ENCODE data around the gene UQCRFS1. TPM values are rescaled to one million over a fixed set of nuclear protein-coding genes. Genes with fewer than 3 reads are reported as not detected.

UQCRFS1 gene
- total RNA-seq, 1 experiment from 2014 or later, result 52.3 TPM

DNA sequence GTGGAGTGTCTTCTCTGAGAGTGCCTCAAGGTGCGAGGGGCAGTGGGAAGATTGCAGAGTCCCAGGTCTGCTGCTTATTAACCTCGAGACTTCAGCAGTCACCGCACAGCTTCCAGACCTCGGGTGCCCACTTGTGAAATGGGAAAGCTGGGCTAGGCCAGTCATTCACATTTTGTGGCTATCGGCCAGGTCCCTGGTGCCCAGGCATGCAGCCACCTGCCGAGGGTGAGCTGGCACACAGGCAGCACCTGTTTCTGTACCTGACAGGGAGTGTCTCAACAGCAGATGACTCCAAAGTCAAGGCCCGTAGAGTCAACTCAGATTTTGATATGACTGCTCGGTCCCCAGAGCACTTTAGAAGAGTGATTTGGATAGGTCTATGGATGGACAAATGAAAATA, 21.9 kb downstream of the UQCRFS1 start:
- Histone ChIP-seq H3K36me3 (no peaks in the 10 kb centered on the region), H3K27me3 (peaks cover 4% of the 10 kb centered on the region), H3K9me3 (no peaks in the 10 kb centered on the region), H3K4me3 (no peak overlapping the region)
- no peak for DNase-seq

DNA sequence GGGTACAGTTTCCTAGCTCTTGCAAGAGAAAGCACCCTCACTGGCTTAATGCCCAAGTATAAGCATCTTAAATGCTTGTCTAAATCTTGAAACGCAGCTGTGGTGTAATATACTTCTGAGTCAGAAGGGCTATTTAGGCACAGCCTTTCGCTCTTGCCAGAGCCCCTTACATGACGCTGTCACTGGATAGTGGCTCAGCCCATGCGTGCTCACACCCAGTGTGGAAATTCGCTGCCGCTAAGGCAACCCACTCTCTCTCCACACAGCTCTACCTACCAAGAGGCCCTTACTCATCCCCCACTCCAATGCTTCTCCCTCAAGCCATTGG, 24.0 kb downstream of the UQCRFS1 start:
- no peaks in the 10 kb centered on the region; the same call in 1 of the 2 replicates for H3K27me3 ChIP-seq
- no peak overlapping the region for H3K4me3 ChIP-seq
- no peaks in the 10 kb centered on the region for H3K36me3 ChIP-seq
- no peaks in the 10 kb centered on the region for H3K9me3 ChIP-seq
- peak; percentile 50 for DNase-seq

DNA sequence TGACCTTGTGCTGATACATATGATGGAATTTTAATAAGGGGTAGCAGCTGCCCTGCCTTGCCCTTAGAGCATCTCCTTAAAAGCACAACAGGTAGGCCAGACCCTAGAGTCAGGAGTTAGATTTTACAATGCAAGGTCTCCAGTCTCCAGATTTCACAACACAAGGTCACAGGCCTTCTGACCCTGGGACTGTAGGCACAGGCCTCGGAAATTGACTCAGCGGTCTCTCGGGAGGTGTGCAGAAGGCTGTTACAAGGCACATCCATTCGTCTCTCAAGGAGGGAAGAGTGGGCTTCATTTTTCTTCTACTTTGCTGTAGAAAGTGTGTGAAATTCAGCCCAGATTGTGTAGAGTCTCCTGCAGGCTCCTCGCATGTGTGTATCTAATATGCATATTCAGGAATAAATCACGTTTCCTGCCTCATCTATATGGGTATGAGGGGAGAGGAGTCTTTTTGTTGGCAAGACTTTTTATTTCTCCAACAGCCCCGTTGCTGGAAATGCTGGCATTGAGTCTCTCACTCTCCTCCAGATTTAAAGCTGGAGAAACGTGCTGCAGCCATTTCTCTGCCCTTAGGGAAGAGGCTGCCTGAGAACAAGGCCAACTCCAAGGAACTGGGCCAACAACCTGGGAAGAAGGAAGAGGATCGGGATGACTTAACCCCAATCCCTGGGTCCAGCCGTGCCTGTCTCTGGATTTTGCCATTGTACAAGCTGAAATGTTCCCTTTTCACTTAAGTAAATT, 24.5 kb downstream of the UQCRFS1 start:
- Histone ChIP-seq H3K4me3 (no peak overlapping the region), H3K27me3 (no peaks in the 10 kb centered on the region; the same call in 1 of the 2 replicates), H3K36me3 (no peaks in the 10 kb centered on the region), H3K9me3 (no peaks in the 10 kb centered on the region)
- peak; percentile 34 for DNase-seq

DNA sequence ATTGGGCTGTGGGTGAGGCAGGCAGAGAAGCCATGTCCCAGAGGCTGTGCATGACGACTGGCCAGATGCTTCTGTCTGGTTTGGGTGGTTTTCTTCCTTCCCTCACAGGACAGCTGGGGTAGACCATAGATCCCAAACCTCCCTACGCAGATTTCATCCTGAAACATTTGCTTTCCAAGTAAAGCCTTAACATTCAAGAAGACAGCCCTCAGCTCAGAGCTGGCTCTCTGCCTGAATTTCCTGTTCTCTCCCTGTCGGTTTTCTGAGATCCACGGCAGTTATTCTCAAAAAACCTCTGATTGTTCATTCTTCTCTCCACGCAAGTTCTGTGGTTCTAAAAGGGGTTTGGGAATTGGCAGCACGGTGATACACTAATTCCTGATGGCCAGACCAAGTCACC, 25.3 kb downstream of the UQCRFS1 start:
- no peak for DNase-seq
- Histone ChIP-seq H3K36me3 (no peaks in the 10 kb centered on the region), H3K9me3 (no peaks in the 10 kb centered on the region), H3K27me3 (no peaks in the 10 kb centered on the region; the same call in 1 of the 2 replicates), H3K4me3 (no peak overlapping the region)

DNA sequence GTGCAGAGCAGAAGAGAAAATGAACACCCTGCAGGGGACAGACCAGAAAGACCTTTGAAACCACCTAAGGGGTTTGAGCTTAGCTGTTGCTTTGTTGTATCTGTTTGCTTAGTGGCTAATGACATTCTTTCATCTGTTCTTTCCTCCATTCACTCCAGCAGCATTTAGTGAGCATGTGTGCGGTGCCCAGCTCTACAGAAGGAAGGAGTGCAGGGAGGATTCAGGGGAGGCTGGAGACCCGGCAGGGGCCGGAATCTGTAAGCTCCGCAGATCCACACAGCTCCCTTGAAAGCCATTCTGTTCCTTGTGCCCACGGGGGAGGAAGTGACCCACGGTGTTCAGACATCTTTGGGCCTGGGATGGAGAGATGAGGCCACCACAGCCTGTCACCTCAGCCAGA, 27.5 kb downstream of the UQCRFS1 start:
- no peaks in the 10 kb centered on the region for H3K36me3 ChIP-seq
- H3K9me3 ChIP-seq, result no peaks in the 10 kb centered on the region
- no peak overlapping the region for H3K4me3 ChIP-seq
- no peak for DNase-seq
- H3K27me3 ChIP-seq, result no peaks in the 10 kb centered on the region; the same call in 1 of the 2 replicates

DNA sequence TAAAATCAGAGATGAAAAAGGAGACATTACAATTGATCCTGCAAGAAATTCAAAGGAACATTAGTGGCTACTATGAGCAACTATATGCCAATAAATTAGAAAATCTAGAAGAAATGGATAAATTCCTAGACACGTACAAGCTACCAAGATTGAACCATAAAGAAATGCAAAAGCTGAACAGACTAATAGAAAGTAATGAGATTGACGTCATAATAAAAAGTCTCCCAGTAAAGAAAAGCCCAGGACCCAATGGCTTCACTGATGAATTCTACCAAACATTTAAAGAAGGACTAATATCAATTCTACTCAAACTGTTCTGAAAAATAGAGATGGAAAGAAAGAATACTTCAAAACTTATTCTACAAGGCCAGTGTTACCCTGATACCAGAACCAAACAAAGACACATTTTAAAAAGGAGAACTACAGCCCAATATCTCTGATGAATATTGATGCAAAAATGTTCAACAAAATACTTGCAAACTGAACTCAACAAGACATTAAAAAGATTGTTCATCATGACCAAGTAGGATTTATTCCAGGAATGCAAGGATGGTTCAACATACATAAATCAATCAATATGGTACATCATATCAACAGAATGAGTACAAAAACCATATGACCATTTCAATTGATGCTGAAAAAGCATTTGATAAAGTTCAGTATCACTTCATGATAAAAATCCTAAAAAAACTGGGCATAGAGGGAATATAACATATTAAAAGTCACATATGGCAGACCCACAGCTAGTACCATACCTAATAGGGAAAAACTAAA, 35.8 kb downstream of the UQCRFS1 start:
- H3K27me3 ChIP-seq, result no peaks in the 10 kb centered on the region; the same call in 1 of the 2 replicates
- peaks cover 23% of the 10 kb centered on the region for H3K9me3 ChIP-seq
- no peaks in the 10 kb centered on the region for H3K36me3 ChIP-seq
- DNase-seq, result no peak
- H3K4me3 ChIP-seq, result no peak overlapping the region

DNA sequence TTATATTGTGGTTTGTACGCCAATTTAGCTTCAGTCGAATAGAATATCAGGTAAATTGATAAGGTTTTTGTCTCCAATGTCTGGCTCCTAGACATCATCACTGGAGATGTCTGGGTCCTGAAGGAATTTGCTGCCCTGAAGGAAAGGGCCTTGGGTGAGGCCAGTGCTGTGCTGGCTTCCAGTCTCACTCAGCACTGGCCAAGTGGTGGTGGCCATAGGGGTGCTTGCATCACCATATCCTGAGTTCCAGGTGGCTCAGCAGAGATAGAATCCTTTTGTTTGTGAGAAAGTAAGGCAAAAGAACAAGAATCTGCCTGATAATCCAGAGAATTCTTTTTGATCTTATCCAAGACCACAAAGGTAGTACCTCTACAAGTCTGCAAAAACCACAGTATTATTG, 39.1 kb downstream of the UQCRFS1 start:
- H3K36me3 ChIP-seq, result no peaks in the 10 kb centered on the region
- H3K9me3 ChIP-seq, result peaks cover 24% of the 10 kb centered on the region
- H3K4me3 ChIP-seq, result no peak overlapping the region
- H3K27me3 ChIP-seq, result no peaks in the 10 kb centered on the region; the same call in 1 of the 2 replicates
- DNase-seq, result no peak

DNA sequence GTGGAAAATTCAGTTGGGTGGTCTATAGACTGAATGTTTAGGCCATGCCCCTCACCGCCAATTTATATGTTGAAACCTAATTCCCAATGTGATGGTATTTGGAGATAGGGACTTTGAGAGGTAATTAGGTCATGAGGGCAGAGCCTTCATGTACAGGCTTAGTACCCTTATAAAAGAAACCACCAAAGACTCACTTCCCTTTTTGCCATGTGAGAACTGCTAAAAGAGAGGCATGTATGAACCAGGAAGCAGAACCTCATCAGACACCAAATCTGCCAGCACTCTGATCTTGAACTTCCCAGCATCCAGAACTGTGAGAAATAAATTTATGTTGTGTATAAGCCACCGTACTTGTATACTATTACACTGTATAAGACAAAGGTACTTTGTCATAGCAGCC, 40.6 kb downstream of the UQCRFS1 start:
- DNase-seq, result no peak
- H3K36me3 ChIP-seq, result no peaks in the 10 kb centered on the region
- no peaks in the 10 kb centered on the region for H3K27me3 ChIP-seq
- H3K4me3 ChIP-seq, result no peak overlapping the region
- peaks cover 10% of the 10 kb centered on the region for H3K9me3 ChIP-seq

DNA sequence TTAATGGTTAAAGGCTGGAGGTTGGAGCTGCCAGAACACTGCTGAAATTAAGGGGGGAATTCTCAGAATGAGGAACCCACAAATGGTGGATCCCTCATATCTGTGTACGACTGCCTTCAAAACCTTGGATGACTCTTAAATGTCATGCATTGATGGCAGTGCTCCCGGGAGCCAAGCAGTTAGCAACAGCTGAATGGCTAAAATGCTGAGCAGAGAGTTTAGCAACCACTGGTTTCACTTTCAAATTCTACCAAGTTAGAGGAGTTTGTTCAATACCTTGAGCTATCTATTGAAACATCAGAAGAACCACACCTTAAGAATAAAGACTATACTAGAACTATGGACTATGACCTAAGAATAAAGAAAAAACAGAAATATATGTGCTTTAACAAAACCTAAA, 41.4 kb downstream of the UQCRFS1 start:
- no peaks in the 10 kb centered on the region for H3K36me3 ChIP-seq
- H3K27me3 ChIP-seq, result no peaks in the 10 kb centered on the region
- DNase-seq, result no peak
- H3K9me3 ChIP-seq, result peaks cover 4% of the 10 kb centered on the region
- no peak overlapping the region for H3K4me3 ChIP-seq

DNA sequence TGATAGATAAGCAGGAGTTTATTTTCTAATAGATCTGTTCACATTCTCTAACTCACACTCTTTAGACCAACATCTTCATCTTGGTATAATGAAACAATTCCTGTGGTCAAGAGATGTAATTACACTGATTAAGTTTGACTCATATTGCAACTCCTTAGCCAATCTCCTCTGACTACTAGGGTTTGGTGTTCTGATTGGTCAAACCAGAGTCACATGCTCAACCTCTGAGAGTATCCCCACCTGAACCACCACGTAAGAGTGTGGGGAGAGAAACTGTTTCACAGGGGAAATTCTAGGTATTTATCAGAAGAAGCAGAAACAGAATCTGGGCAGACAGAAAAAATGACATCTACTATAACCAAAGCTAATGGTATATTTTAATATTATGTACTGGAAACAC, 42.4 kb downstream of the UQCRFS1 start:
- Histone ChIP-seq H3K27me3 (no peaks in the 10 kb centered on the region), H3K4me3 (no peak overlapping the region), H3K36me3 (no peaks in the 10 kb centered on the region), H3K9me3 (peaks cover 2% of the 10 kb centered on the region)
- no peak for DNase-seq

DNA sequence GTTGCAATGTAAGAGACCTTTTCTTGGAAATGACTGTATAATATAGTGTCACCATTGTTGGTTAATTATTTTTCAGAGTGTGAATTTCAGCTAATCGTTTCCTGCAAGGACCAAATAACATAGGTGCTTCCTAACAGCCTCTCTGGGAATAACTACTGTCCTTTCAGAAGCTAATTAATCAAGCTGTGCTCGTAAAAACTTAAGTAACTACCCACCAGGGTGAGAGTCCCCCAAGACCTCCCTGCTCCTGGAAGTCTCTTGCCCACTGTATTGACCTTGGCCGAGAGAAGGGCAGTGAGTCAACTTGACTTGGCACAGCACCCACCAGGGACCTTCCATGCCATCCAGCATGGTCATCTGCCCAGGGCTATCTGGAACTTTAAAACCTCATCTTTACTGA, 50.3 kb downstream of the UQCRFS1 start:
- H3K27me3 ChIP-seq, result no peaks in the 10 kb centered on the region
- peaks cover 3% of the 10 kb centered on the region; the same call in 1 of the 2 replicates for H3K9me3 ChIP-seq
- H3K36me3 ChIP-seq, result no peaks in the 10 kb centered on the region
- DNase-seq, result peak; percentile 23
- H3K4me3 ChIP-seq, result no peak overlapping the region

DNA sequence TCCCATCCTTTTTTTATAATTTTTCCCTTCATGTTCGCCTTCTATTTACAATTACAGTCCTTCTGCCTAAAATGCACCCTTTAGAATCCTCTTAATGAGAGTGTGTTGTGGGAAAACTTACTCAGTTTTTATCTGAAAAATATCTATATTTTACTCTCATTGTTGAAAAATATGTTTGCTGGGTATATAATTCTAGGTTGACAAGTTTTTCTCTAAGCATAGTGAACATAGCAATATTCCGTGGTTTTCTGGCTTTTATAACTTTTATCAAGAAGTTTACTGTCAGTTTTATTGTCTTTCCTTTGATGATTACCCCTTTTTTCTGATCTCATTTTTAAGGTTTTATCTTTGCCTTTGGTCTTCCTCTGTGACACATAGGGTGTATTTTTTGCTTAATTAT, 57.3 kb downstream of the UQCRFS1 start:
- H3K27me3 ChIP-seq, result no peaks in the 10 kb centered on the region
- DNase-seq, result no peak
- peaks cover 3% of the 10 kb centered on the region; the same call in 1 of the 2 replicates for H3K9me3 ChIP-seq
- no peak overlapping the region for H3K4me3 ChIP-seq
- no peaks in the 10 kb centered on the region for H3K36me3 ChIP-seq
